Measurements from ENCODE around the gene GSE1.

The GSE1 gene

DNA sequence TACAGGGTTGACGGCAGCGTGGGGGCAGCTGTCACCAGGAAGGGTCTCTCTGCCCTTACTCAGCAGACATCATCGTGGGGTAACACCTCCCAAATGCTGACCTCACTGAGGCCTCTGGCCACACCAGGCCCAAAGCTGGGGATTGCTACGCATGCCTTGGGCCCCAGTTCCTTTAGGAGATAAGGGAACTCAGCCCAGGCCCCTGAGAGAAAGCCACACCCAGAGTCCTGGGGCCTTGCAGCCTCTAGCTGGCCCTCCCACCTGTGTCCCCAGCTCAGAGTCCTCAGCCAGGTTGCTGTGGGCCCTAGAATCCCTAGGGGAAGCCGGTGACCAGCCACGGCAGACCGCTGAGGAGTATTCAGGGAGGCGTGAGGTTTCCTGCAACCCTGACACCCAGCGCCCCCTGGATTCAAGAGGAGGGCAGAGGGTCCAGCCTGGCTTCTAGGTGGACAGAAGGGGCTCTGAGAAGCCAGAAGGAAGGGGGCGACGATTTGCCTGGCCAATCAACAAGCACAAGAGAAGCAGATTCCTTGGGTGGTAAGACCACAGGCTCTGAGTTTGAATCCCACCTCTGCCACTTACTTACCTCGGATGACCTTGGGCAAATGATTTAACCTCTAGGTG lies 85.9 kb downstream of the GSE1 start:
- Histone ChIP-seq H3K27ac (ENCODE audit: low read length) (no peak overlapping the region), H3K4me1 (ENCODE audit: control insufficient read depth, insufficient read depth, low read length) (no peaks in the 10 kb centered on the region), H3K36me3 (ENCODE audit: control insufficient read depth in 2 of 2, insufficient read depth in 2 of 2, low read length in 2 of 2) (no peaks in the 10 kb centered on the region), H3K9me3 (ENCODE audit: control insufficient read depth in 2 of 2, low read length in 2 of 2) (peaks cover 0 to 3% of the 10 kb centered on the region in 2 donors), H3K4me3 (ENCODE audit: low read length in 2 of 2) (no peak overlapping the region), H3K27me3 (ENCODE audit: control insufficient read depth in 1 of 2, insufficient read depth in 2 of 2, low read length in 2 of 2) (peaks cover 12 to 16% of the 10 kb centered on the region in 2 donors), H3K9ac (ENCODE audit: low read length in 2 of 2) (no peak overlapping the region)

DNA sequence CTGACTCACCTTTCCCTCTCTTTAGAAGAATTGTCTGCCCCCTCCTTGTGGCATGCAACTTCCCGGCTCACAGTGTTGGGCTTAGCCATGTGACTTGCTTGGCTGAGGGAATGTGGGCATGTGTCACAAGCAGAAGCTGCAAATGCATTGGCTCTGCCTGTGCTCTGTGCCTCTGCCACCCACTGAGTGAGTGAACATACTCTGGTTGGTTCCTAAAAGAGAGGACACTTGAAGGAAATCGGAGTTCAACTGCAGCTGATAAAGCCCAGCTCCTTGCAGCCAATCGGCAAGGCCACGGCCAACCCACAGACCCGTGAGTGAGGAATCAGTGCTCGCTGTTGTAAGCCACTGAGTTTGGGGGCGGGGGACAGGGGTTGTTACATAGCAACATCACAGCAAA lies 86.5 kb downstream of the GSE1 start:
- H3K36me3 ChIP-seq (ENCODE audit: control insufficient read depth in 2 of 2, insufficient read depth in 2 of 2, low read length in 2 of 2), result no peaks in the 10 kb centered on the region
- H3K4me1 ChIP-seq (ENCODE audit: control insufficient read depth, insufficient read depth, low read length), result no peaks in the 10 kb centered on the region
- H3K4me3 ChIP-seq (ENCODE audit: low read length in 2 of 2), result no peak overlapping the region
- no peak overlapping the region for H3K27ac ChIP-seq (ENCODE audit: low read length)
- H3K9me3 ChIP-seq (ENCODE audit: control insufficient read depth in 2 of 2, low read length in 2 of 2), result peaks cover 0 to 3% of the 10 kb centered on the region in 2 donors
- peaks cover 12 to 16% of the 10 kb centered on the region in 2 donors for H3K27me3 ChIP-seq (ENCODE audit: control insufficient read depth in 1 of 2, insufficient read depth in 2 of 2, low read length in 2 of 2)
- H3K9ac ChIP-seq (ENCODE audit: low read length in 2 of 2), result no peak overlapping the region

DNA sequence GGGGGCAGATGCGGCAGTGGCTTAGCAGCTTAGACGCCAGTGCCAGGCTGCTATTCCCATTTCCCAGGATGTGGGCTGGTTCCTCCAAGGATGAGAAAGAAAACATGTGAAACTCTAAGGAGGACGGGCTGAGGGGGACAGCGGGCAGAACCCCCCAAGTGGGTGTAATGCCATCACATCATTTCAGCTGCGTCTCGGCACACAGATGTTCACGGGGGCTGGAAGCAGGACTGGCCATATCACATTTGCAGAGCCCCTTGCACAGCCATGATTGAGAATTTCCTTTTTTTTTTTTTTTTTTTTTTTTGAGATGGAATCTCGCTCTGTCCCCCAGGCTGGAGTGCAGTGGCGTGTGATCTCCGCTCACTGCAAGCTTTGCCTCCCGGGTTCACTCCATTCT lies 90.9 kb downstream of the GSE1 start:
- Histone ChIP-seq H3K27me3 (ENCODE audit: control insufficient read depth in 1 of 2, insufficient read depth in 2 of 2, low read length in 2 of 2) (no peaks in the 10 kb centered on the region), H3K4me1 (ENCODE audit: control insufficient read depth, insufficient read depth, low read length) (no peaks in the 10 kb centered on the region), H3K9me3 (ENCODE audit: control insufficient read depth in 2 of 2, low read length in 2 of 2) (peaks cover 0 to 3% of the 10 kb centered on the region in 2 donors), H3K27ac (ENCODE audit: low read length) (no peak overlapping the region), H3K9ac (ENCODE audit: low read length in 2 of 2) (no peak overlapping the region), H3K4me3 (ENCODE audit: low read length in 2 of 2) (no peak overlapping the region), H3K36me3 (ENCODE audit: control insufficient read depth in 2 of 2, insufficient read depth in 2 of 2, low read length in 2 of 2) (no peaks in the 10 kb centered on the region)

- Histone ChIP-seq H3K36me3 (ENCODE audit: control insufficient read depth in 2 of 2, insufficient read depth in 2 of 2, low read length in 2 of 2) (no peaks in the 10 kb centered on the region), H3K4me3 (ENCODE audit: low read length in 2 of 2) (no peak overlapping the region), H3K9ac (ENCODE audit: low read length in 2 of 2) (no peak overlapping the region), H3K27me3 (ENCODE audit: control insufficient read depth in 1 of 2, insufficient read depth in 2 of 2, low read length in 2 of 2) (no peaks in the 10 kb centered on the region), H3K9me3 (ENCODE audit: control insufficient read depth in 2 of 2, low read length in 2 of 2) (peaks cover 0 to 3% of the 10 kb centered on the region in 2 donors), H3K27ac (ENCODE audit: low read length) (no peak overlapping the region), H3K4me1 (ENCODE audit: control insufficient read depth, insufficient read depth, low read length) (no peaks in the 10 kb centered on the region)
Observed at GRCh38 chr16:85704900-85705846, 92.1 kb downstream of the GSE1 start.

DNA sequence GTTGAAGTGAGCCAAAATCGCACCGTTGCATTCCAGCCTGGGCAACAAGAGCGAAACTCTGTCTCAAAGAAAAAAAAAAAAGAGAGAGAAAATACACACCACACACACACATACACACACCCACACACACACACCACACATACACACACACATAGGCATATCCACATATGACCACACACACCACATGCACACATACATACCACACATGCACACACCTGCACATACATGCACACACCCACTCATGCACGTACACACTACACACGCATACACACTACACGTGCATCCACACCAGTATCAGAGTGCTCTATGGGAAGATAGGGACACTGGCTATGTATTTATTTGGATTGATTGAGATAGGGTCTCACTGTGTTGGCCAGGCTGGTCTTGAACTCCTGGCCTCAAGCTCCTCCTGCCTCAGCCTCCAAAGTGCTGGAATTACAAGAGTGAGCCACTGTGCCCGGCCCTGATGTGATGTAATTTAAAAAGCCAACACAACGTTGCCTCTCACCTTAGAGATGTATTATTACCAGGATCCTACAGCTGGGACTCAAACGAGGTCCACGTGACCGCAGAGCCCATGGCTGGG lies 93.4 kb downstream of the GSE1 start:
- no peaks in the 10 kb centered on the region for H3K36me3 ChIP-seq (ENCODE audit: control insufficient read depth in 2 of 2, insufficient read depth in 2 of 2, low read length in 2 of 2)
- H3K4me3 ChIP-seq (ENCODE audit: low read length in 2 of 2), result no peak overlapping the region
- H3K9ac ChIP-seq (ENCODE audit: low read length in 2 of 2), result no peak overlapping the region
- no peaks in the 10 kb centered on the region for H3K27me3 ChIP-seq (ENCODE audit: control insufficient read depth in 1 of 2, insufficient read depth in 2 of 2, low read length in 2 of 2)
- H3K4me1 ChIP-seq (ENCODE audit: control insufficient read depth, insufficient read depth, low read length), result no peaks in the 10 kb centered on the region
- H3K27ac ChIP-seq (ENCODE audit: low read length), result no peak overlapping the region
- peaks cover 0 to 3% of the 10 kb centered on the region in 2 donors for H3K9me3 ChIP-seq (ENCODE audit: control insufficient read depth in 2 of 2, low read length in 2 of 2)

DNA sequence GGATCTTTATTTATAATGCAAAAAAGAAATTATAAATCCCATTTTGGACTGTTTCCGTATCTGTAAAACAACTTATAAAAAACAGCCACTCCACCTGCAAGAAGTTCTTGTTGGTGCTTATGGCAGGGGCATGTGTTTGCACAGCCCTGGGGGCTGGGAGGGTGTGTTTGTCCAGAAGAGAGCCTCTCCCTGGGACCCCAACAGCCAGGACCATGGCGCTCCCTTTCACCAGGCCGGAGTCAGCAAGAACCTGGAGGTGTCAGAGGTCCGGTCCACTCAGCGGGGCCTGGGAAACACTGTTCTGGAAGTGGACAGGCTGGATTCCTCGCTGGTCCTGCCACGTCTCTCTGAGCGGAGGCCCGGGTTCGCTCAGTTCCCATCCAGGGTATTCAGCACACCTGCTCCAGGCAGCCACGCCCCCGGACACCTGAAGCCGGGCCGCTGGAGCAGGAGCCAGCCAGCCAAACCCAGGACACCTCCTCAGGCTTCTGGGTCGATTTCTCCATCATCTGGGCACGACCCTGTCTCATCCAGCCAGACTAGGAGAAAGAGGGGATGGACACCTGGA lies 94.5 kb downstream of the GSE1 start:
- Histone ChIP-seq H3K4me1 (ENCODE audit: control insufficient read depth, insufficient read depth, low read length) (no peaks in the 10 kb centered on the region), H3K36me3 (ENCODE audit: control insufficient read depth in 2 of 2, insufficient read depth in 2 of 2, low read length in 2 of 2) (no peaks in the 10 kb centered on the region), H3K27me3 (ENCODE audit: control insufficient read depth in 1 of 2, insufficient read depth in 2 of 2, low read length in 2 of 2) (no peaks in the 10 kb centered on the region), H3K9ac (ENCODE audit: low read length in 2 of 2) (no peak overlapping the region), H3K9me3 (ENCODE audit: control insufficient read depth in 2 of 2, low read length in 2 of 2) (peaks cover 0 to 5% of the 10 kb centered on the region in 2 donors), H3K4me3 (ENCODE audit: low read length in 2 of 2) (no peak overlapping the region), H3K27ac (ENCODE audit: low read length) (no peak overlapping the region)

DNA sequence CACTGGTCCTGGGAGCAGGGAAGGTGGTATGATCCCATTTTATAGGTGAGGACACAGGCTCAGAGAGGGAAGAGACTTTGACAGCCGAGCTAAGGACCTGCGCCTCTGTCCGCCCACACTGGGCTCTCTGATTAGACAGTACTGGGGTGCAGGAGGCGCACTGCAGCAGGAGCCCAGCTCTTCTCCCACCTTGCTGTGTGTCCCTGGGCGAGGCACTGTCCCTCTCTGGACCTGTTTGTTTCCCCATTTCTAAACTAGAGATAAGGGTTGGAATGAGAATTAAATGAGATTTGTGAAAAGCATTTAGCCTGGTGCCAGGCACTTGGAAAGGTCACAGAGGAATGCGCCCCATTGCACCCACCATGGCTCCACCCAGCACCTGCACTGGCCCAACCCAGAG lies 95.2 kb downstream of the GSE1 start:
- H3K4me3 ChIP-seq (ENCODE audit: low read length in 2 of 2), result no peak overlapping the region
- no peaks in the 10 kb centered on the region for H3K4me1 ChIP-seq (ENCODE audit: control insufficient read depth, insufficient read depth, low read length)
- no peak overlapping the region for H3K27ac ChIP-seq (ENCODE audit: low read length)
- peaks cover 0 to 5% of the 10 kb centered on the region in 2 donors for H3K9me3 ChIP-seq (ENCODE audit: control insufficient read depth in 2 of 2, low read length in 2 of 2)
- no peak overlapping the region for H3K9ac ChIP-seq (ENCODE audit: low read length in 2 of 2)
- H3K27me3 ChIP-seq (ENCODE audit: control insufficient read depth in 1 of 2, insufficient read depth in 2 of 2, low read length in 2 of 2), result no peaks in the 10 kb centered on the region
- H3K36me3 ChIP-seq (ENCODE audit: control insufficient read depth in 2 of 2, insufficient read depth in 2 of 2, low read length in 2 of 2), result no peaks in the 10 kb centered on the region

DNA sequence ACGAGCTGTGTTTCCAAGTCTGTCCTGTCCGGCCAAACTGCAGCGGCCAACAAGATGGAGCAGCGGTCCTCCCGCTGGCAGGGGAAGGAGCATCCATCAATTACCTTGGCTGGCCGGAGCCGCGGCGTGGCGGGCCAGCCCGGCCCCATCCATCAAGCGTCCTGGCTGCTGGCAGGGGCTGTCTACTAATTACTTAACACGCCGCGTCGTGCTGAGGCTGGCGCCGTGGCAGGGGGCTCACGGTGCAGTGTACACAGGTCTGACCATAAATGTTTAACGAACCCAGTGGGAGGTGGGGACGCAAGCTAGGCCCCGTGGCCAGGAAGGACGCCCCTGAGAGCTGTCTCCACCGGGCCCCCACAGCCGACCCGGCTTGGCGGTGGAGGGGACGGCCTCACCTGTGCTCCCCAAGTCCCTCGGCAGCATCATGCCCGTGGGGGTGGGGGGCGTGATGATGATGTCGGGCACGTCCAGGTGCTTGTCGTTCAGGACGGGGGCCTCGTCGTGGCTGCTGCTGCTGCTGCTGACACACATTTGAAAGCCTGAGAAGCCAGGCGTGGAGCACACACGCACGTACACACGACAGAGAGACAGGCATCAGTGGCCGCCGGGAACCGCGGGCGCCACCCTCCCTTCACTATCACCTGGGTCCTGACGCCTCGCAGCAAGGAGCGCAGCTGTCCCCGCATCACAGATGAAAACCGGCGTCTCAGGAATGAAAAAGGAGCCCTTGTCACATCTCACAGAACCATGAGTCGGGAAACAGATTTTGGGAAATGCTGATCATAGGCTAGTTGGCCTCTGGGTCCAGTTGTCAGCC lies 96.9 kb downstream of the GSE1 start:
- H3K9me3 ChIP-seq (ENCODE audit: control insufficient read depth in 2 of 2, low read length in 2 of 2), result peaks cover 0 to 5% of the 10 kb centered on the region in 2 donors
- no peaks in the 10 kb centered on the region for H3K27me3 ChIP-seq (ENCODE audit: control insufficient read depth in 1 of 2, insufficient read depth in 2 of 2, low read length in 2 of 2)
- no peak overlapping the region for H3K9ac ChIP-seq (ENCODE audit: low read length in 2 of 2)
- H3K4me3 ChIP-seq (ENCODE audit: low read length in 2 of 2), result no peak overlapping the region
- no peaks in the 10 kb centered on the region for H3K36me3 ChIP-seq (ENCODE audit: control insufficient read depth in 2 of 2, insufficient read depth in 2 of 2, low read length in 2 of 2)
- H3K27ac ChIP-seq (ENCODE audit: low read length), result no peak overlapping the region
- no peaks in the 10 kb centered on the region for H3K4me1 ChIP-seq (ENCODE audit: control insufficient read depth, insufficient read depth, low read length)

DNA sequence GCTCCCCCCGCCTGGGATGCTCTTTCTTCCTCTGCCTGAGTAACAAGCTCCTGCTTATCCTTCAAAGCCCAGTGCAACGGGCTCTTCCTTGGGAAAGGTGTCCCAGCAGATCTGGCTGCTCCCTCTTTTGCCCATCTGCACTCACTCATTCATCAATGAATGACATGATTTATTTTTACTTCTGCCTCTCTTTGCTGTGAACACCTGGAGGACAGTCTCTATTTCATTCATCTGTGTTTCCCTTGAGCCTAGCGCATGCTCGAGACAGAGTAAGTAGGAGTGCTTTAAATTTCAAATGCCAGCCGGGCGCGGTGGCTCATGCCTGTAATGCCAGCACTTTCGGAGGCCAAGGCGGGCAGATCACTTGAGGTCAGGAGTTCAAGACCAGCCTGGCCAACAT lies 97.6 kb downstream of the GSE1 start:
- no peaks in the 10 kb centered on the region for H3K27me3 ChIP-seq (ENCODE audit: control insufficient read depth in 1 of 2, insufficient read depth in 2 of 2, low read length in 2 of 2)
- peaks cover 0 to 5% of the 10 kb centered on the region in 2 donors for H3K9me3 ChIP-seq (ENCODE audit: control insufficient read depth in 2 of 2, low read length in 2 of 2)

GRCh38 chr16:85711982-85712587 lies 99.0 kb downstream of the GSE1 start:
- H3K4me1 ChIP-seq (ENCODE audit: control insufficient read depth, insufficient read depth, low read length), result no peaks in the 10 kb centered on the region
- no peaks in the 10 kb centered on the region for H3K36me3 ChIP-seq (ENCODE audit: control insufficient read depth in 2 of 2, insufficient read depth in 2 of 2, low read length in 2 of 2)
- H3K4me3 ChIP-seq (ENCODE audit: low read length in 2 of 2), result no peak overlapping the region

More for the DNA sequence above, 97.6 kb downstream of the GSE1 start:
- no peaks in the 10 kb centered on the region for H3K36me3 ChIP-seq (ENCODE audit: control insufficient read depth in 2 of 2, insufficient read depth in 2 of 2, low read length in 2 of 2)
- H3K27ac ChIP-seq (ENCODE audit: low read length), result no peak overlapping the region
- H3K9ac ChIP-seq (ENCODE audit: low read length in 2 of 2), result no peak overlapping the region
- H3K4me1 ChIP-seq (ENCODE audit: control insufficient read depth, insufficient read depth, low read length), result no peaks in the 10 kb centered on the region
- no peak overlapping the region for H3K4me3 ChIP-seq (ENCODE audit: low read length in 2 of 2)

More at GRCh38 chr16:85711982-85712587, 99.0 kb downstream of the GSE1 start:
- Histone ChIP-seq H3K9ac (ENCODE audit: low read length in 2 of 2) (no peak overlapping the region), H3K27me3 (ENCODE audit: control insufficient read depth in 1 of 2, insufficient read depth in 2 of 2, low read length in 2 of 2) (no peaks in the 10 kb centered on the region), H3K27ac (ENCODE audit: low read length) (no peak overlapping the region), H3K9me3 (ENCODE audit: control insufficient read depth in 2 of 2, low read length in 2 of 2) (peaks cover 0 to 5% of the 10 kb centered on the region in 2 donors)
